ENCODE results near the gene FADS1.

Gene FADS1

DNA sequence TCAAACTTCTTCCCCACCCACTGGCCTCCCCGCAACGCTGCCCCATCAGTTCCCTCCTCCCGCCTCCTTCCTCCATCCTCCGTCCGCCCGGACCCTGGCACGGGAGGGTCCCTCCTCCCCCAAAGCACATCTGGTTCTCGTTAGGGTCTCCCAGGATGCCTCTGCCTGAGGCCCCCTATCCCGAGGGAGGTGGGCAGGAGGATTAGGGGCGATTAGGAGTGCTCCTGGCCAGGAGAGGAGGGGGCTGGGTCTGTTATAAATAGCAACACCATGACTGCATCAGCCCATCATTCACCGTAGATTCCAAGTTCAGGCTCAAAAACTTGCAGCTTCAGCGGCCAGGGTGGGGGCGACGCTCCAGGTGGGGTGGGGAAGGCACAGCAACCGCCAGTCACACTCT lies 54.0 kb downstream of the FADS1 start:
- TF ChIP-seq, protein P1, sequence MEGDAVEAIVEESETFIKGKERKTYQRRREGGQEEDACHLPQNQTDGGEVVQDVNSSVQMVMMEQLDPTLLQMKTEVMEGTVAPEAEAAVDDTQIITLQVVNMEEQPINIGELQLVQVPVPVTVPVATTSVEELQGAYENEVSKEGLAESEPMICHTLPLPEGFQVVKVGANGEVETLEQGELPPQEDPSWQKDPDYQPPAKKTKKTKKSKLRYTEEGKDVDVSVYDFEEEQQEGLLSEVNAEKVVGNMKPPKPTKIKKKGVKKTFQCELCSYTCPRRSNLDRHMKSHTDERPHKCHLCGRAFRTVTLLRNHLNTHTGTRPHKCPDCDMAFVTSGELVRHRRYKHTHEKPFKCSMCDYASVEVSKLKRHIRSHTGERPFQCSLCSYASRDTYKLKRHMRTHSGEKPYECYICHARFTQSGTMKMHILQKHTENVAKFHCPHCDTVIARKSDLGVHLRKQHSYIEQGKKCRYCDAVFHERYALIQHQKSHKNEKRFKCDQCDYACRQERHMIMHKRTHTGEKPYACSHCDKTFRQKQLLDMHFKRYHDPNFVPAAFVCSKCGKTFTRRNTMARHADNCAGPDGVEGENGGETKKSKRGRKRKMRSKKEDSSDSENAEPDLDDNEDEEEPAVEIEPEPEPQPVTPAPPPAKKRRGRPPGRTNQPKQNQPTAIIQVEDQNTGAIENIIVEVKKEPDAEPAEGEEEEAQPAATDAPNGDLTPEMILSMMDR (IDR thresholded peaks at IDR 0.05; ENCODE audit: low read depth, low read length) = no peak
- no peak overlapping the region for H3K4me3 ChIP-seq (ENCODE audit: low read depth, low read length)

DNA sequence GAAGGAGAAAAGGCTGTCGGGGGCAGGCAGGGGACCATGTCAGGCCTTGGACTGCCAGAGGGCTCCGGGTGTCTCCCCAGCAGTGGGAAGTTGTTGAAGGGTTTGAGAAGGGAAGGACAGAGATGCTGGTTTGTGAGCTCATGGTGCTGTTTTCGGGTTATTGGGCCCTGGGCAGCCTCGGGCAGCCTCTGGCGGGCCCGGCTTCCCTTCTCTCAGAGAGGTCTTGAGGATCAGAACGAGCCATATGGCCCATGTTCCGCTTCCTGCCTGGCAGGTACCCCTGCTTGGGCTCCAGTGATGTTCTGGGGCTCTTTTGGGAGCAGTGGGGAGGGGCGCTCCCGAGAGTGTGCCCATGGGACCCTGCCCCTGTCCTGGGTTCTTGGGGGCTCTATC lies 54.6 kb downstream of the FADS1 start:
- H3K4me3 ChIP-seq (ENCODE audit: low read depth, low read length) = no peak overlapping the region
- TF ChIP-seq, protein P1 (IDR thresholded peaks at IDR 0.05; ENCODE audit: low read depth, low read length) = no peak

DNA sequence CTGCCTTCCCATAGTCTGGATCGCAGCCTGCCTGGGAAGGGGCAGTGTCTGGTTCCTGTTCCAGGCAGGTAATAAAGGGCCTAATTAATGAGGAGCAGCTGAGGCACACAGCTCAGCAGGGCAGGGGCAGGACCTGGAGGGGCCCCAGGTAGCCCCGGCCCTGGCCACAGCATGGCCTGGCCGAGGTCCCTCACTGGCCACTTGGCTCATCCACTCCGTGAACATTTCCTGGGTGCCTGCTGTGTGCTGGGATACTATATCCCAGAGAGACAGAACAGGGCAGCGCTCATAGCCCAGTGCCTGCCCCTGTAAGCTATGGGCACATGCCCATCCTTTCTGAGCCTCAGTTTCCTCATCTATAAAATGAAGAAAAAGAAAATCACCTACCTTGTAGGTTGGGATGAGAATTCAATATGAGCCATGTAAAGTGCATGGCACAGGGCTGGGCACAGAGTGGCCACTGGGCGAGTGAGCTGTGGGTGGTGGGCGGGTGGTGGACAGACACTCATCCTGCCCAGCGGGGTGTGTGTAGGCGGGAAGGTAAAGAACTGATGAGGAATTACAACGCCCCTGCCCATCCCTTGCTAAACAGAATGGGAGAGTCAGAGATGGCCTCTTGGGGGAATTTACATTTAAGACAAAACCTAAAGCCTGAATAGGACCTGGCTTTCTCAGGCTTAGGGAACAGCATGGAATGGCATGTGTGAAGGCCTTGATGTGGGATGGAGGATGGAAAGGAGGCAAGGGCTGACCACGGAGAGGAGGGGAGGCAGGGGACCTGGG lies 55.2 kb downstream of the FADS1 start:
- TF ChIP-seq, protein P1 (IDR thresholded peaks at IDR 0.05; ENCODE audit: low read depth, low read length) = no peak
- H3K4me3 ChIP-seq (ENCODE audit: low read depth, low read length) = no peak overlapping the region

DNA sequence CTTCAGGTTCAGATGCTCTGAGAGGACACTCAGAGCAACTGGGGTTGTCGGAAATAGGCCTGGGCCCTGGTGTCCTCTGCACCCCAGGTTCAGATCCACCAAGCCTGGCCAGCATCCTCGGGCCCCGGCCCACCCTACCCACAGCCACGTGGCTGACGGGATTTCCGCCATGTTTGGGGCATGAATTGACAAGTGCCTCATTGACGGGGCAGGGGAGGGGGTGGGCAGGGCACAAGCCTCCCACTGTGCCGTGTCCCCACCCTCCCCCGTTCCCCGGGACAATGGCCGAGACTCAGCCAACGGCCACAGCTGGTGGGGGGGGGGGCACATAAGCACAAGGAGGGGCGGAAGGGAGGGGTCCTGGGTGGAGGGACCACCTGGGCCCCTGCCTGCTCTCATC lies 55.9 kb downstream of the FADS1 start:
- TF ChIP-seq, protein P1 (IDR thresholded peaks at IDR 0.05; ENCODE audit: low read depth, low read length) = no peak
- no peak overlapping the region for H3K4me3 ChIP-seq (ENCODE audit: low read depth, low read length)

DNA sequence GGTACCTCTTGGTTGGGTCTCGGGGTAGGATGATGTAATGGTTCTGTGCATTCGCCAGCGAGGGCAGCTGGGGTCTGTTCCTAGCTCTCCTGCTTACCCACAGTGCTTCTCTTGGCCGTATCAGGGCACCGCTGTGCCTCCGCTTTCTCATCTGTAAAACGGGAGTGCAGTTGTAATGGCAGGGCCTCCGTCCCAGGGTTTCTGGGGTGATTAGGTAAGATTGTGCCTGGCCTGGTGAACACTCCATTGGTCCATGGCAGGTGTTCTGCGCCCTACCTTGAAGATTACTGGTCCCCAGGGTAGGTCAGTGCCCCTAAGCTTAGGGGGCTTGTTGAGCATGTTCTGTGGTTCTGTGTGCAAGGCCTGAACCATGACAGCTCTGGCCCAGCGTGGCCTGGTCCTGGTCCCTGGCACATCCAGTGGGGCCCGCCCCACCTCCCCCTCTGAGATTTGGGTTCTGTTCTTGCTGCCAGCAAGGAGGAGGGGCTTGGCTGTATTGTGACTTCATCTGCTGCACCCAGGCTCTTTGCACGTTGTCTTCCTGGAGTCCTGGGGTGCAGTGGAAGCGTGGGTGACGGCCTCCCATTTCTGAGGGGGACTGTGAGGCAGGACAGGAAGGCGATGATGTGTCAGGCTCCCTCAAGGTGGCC lies 59.5 kb downstream of the FADS1 start:
- TF ChIP-seq, protein P1 (IDR thresholded peaks at IDR 0.05; ENCODE audit: low read depth, low read length) = no peak
- no peak overlapping the region for H3K4me3 ChIP-seq (ENCODE audit: low read depth, low read length)

DNA sequence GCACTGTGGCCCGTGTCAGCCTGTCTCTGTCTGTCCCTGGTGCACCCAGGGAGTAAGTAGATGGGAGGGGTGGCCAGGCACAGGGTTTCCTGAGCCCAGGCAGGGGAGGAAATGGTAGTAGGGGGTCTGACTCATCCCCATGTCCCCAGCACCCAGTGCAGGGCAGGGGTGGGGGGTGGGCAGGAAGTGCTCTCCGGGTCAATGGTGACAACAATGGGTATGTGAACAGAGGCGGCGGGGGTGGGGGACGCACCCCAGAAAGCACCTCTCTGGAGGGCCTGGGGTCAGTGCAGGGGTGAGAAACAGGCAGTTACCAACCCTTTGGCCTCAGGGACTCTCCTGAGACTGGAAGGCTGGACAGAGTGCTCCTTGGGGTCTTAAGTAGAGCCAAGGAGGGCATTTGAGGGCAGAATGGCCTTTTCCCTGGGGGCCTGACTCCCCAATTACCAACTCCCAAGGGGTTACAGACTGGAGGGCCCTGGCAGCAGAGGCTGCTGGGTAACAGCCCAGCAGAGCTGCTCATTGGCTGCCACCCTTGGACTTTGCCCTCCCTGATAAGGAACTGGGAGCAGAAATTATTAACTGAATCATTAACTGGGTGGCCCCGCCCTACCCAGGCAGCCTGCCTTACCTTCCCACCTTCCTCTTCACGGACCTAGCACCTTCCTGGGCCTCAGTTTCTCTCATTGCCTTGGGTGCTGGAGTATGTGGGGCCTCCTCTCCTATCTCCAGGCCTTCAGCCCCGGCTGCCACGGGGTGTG lies 60.2 kb downstream of the FADS1 start:
- H3K4me3 ChIP-seq (ENCODE audit: low read depth, low read length) = no peak overlapping the region
- TF ChIP-seq, protein P1 (IDR thresholded peaks at IDR 0.05; ENCODE audit: low read depth, low read length) = no peak

DNA sequence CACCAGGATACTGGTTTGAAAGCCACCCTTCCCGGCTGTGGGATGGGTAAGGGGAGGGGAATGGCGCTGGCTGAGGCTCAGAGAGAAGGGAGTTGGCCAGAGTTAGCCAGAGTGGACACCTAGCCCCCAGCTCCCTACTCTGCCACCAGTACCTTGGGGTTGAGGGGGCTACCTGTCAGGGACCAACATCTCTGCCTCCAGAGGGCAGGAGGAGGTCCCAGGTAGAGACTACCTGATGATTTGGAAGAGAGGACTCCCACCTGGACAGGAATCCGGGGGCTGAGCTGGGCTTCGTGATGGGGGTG lies 60.7 kb downstream of the FADS1 start:
- no peak overlapping the region for H3K4me3 ChIP-seq (ENCODE audit: low read depth, low read length)
- TF ChIP-seq, protein P1 (IDR thresholded peaks at IDR 0.05; ENCODE audit: low read depth, low read length) = no peak

Measured in WI38 (cell line).